8988T (cell line): ENCODE data around the gene CNOT4.

Experiments used
- DNase-seq: peaks from one replicate; pipeline ENCODE4 v3.0.0; 2011

Gene CNOT4, protein sequence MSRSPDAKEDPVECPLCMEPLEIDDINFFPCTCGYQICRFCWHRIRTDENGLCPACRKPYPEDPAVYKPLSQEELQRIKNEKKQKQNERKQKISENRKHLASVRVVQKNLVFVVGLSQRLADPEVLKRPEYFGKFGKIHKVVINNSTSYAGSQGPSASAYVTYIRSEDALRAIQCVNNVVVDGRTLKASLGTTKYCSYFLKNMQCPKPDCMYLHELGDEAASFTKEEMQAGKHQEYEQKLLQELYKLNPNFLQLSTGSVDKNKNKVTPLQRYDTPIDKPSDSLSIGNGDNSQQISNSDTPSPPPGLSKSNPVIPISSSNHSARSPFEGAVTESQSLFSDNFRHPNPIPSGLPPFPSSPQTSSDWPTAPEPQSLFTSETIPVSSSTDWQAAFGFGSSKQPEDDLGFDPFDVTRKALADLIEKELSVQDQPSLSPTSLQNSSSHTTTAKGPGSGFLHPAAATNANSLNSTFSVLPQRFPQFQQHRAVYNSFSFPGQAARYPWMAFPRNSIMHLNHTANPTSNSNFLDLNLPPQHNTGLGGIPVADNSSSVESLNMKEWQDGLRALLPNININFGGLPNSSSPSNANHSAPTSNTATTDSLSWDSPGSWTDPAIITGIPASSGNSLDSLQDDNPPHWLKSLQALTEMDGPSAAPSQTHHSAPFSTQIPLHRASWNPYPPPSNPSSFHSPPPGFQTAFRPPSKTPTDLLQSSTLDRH

GRCh38 chr7:135509839-135510591, at the start of gene CNOT4:
TSS of gene CNOT4 (minus strand) at chr7:135510102. CDS start at chr7:135438331, 71,771 bp downstream.
- peak; percentile 72 for DNase-seq

DNA sequence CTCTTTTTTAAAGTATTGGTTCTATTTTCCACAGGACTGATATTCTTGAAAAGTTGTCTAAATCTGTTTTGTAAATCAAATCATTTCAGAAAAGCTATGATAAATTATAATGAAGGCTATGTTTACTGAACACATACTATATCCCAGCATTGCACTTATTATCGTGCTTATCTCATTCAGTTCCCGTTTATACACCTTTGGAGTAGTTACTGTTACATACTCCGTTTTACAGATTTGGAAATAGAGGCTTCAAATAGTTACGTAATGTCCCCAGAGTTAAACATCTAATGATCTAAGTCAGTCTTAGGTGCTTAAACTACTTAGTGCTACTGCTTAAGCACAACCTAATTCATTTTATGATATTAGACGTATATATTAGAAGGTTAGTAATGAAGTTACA, 49.0 kb upstream of the CNOT4 start:
- DNase-seq: no peak

GRCh38 chr7:135558337-135558767, 48.5 kb upstream of the CNOT4 start:
- peak; percentile 27 for DNase-seq

DNA sequence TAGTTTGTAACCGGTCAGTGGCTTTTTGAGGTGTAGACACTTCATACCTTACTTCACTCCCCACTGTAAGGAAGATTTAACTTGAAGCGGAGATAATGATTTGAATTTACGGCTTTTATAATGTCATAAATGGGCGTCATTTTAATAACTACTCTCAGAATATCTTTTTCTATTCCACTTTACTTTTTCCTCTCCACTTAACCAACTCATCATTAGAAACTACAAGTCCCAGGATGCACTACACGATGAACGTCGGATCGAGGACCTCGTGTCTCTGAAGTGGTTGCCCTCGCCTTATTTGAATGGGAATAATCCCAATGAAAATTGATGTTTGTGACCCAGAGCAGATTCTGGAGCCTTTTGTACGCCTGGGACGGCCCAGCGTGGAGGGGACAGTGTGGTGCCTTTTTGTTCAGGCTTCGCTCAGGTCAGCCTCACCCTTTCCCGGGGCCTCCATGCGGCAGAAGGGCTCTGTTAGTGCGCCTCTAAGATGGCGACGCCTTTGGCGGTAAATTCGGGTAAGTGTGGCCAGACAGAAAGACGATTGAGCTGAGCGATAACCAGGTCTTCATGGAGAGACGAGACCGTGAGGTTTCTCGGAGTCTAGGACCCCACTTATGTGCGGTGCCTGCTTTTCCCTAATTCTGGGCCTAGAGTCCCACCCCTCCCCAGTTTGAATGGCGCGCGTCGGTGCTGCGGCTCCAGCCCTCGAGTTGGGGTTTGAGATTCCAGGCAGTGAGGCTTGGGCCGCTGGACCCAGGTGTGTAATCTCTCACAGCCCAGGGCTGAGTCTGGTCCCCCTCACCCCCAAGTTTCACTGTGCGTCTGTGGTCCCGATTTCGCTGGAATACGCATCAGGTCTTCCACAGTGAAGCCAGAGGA, 47.8 kb upstream of the CNOT4 start, which contains the start of gene NUP205:
TSS of gene NUP205 (plus strand) at position 463 of the 882 bp plus-strand sequence. CDS start at position 491, 28 bp downstream.
- DNase-seq: peak; percentile 32

GRCh38 chr7:135553346-135553745, 43.4 kb upstream of the CNOT4 start:
- no peak for DNase-seq

DNA sequence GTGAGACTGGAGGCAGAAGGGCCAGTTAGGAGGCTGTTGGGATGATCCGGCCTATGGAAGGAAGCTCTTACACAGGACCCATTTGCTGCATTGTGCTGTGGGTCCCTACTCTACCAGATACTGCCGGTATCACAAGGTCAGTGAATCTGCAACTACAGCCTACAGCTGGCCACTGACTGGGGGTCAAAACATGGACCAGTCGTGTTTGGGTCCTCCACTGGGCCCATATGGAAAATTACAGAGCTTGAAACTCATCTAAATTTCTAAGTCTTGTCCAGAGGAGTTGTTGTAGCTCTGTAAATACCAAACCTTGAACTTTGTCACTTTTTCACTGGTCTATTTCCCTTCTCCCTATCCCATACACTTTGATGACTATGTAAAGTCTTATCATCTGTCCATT, 42.2 kb upstream of the CNOT4 start:
- DNase-seq: no peak

GRCh38 chr7:135550196-135550595, 40.3 kb upstream of the CNOT4 start:
- no peak for DNase-seq

GRCh38 chr7:135541029-135541428, 31.1 kb upstream of the CNOT4 start:
- no peak for DNase-seq

- no peak for DNase-seq
These were observed 29.7 kb upstream of the CNOT4 start for GRCh38 chr7:135539629-135540028.

DNA sequence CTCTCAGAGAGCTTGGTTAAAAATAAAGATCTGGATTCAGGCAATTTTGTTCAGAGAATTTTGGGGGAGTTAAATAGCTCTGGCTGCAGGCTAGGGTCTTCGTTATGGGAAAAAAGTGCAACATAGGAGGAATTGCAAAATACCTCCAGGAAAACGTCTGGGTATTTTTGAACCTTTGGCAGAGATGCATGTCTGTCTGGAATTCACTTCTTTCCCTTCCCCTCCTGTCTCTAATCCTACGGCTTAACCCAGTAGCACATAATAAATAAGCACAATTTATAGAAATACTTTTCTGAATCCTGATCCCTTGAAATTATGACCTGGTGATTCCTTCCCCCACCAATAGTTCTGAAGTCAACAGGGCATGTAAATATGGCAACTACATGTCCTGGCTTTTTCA, 28.5 kb upstream of the CNOT4 start:
- DNase-seq: no peak

- no peak for DNase-seq
These were observed 28.0 kb upstream of the CNOT4 start for GRCh38 chr7:135537905-135538304.

- no peak for DNase-seq
These were observed 27.6 kb upstream of the CNOT4 start for GRCh38 chr7:135537453-135537852.

GRCh38 chr7:135536150-135536549, 26.2 kb upstream of the CNOT4 start:
- no peak for DNase-seq

DNA sequence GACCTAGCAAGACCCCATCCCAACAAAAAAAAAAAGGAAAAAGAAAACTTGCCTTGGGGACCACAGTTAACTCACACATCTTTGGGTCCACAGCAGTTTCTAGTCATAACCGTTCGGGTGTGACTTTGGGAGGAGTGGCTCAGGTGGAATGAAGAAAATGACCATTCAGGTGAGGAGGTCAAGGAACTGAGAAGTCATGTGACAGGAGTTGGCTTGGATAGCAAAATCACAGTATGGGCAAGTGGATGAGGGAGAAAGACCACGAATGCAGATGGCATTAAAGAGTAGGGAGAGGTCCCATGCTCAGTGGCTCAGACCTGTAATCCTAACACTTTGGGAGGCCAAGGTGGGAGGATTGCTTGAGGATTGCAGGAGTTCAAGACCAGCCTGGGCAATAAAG, 17.1 kb upstream of the CNOT4 start:
- DNase-seq: no peak

DNA sequence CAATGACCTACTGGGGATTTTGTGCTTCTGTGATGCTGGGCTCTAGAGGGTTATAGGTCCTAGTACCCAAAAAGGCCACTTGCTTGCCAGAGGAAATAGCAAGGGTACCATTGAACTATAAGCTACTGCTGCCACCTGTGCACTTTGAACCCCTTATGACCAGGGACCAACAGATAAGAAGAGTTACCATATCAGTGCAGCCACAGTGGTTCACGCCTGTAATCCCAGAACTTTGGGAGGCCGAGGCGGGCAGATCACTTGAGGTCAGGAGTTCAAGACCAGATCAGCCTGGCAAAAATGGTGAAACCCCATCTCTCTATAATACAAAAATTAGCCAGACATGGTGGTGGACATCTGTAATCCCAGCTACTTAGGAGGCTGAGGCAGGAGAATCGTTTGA, 15.5 kb upstream of the CNOT4 start:
- no peak for DNase-seq

DNA sequence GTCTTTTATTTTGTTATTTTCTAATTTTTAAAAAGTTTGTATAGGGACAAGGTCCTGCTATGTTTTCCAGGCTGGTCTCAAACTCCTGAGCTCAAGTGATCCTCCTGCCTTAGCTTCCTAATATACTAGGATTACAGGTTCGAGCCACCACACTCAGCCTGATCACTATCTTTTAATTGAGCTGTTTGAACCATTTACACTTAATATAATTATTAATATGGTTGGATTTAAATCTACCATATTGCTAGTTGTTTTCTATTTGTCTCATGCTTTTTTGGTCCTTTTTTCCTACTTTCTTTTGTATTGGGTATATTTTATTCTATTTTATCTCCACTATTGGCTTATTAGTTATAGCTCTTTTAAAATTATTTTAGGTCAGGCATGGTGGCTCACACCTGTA, 13.2 kb upstream of the CNOT4 start:
- DNase-seq: no peak

DNA sequence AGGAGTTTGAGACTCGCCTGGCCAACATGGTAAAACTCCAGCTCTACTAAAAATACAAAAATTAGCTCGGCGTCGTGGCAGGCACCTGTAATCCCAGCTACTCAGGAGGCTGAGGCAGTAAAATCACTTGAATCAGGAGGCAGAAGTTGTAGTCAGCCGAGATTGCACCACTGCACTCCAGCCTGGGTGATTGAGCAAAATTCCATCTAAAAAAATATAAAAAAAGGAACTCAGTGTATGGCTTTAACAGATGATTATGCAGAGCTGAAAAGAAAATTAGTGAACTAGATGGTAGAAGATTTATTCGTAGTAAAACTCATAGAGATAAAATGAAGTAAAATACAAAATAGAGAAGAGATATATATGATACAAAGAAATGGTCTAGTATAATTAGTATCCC, 12.6 kb upstream of the CNOT4 start:
- no peak for DNase-seq

DNA sequence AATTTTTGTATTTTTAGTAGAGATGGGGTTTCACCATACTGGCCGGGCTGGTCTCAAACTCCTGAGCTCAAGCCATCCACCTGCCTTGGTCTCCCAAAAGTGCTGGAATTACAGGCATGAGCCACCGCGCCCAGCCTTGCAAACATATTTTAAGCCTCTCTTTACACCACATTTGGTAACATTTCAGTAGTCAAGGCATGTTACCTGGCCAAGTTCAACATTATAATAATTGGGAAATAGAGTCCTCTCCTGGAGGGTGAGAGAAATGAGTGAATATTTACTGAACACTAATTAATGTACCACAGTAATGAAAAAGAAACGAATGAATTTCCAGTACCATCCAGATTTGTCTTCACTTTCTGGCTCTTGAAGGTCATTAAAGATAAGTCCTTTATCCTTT, 10.0 kb upstream of the CNOT4 start:
- no peak for DNase-seq

DNA sequence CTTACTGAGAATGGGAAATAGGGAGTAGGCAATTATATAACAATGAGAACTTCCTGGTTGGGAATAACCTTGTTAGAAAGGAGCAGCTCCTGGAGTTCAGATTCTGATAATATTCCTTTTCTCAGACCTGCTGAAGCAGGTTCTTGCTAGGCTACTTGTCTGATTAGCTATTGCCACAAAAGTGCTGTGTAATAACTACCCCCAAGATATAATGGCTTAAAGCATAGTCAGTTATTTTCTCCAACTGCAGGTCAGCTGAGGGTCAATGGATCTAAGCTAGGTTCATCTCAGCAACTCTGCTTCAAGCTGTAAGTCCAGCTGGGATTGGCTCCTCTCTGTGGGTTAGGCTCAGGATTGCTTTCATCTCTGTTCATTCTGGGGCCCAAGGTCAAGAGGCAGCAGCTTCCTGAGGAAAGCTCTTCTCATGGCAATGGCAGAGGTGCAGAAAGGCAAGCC, 9.4 kb upstream of the CNOT4 start:
- DNase-seq: no peak

- no peak for DNase-seq
These were observed 8.8 kb upstream of the CNOT4 start for GRCh38 chr7:135518748-135519147.

DNA sequence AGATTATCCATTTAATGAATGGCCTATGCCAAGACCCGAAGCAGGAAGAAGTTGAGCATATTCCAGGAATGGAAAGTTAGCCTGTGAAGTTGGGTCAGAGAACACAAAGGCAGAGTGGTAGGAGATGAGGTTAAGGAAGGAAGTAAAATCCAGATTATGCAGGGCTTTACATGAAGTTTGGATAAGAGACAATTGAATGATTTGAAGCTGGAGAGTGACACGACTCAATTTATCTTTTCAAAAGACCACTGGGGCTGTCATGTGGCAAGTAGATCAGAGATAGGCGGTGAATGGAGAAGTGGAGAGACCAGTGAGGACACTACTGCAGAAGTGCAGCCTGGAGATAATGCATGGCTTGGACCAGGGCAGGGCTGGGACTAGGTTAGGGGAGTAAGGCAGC, 7.2 kb upstream of the CNOT4 start:
- no peak for DNase-seq

- DNase-seq: no peak
These were observed 5.0 kb upstream of the CNOT4 start for GRCh38 chr7:135514856-135515255.
